Uterus (tissue), 4 donors: ENCODE results near the gene FOS. TPM values are rescaled to one million over a fixed set of nuclear protein-coding genes. Genes with fewer than 3 reads are reported as not detected.

Source experiments
- DNase-seq, 2 donors: peaks; one replicate each; pipeline ENCODE4 v3.0.0-alpha.2; 2019 to 2020
- H3K27ac ChIP-seq, 2 donors: fragments of 200-600 bp; sonication (generic); 1 replicate in 1 of 2; 2 replicates in 1 of 2; pipeline ENCODE4 v1.5.1; 2016 to 2018
- H3K27me3 ChIP-seq, 2 donors: fragments of 200-600 bp; sonication (generic); one replicate each; pipeline ENCODE4 v1.5.1; 2018 to 2019; ENCODE audit warnings: control low read depth in 1 of 2
- H3K36me3 ChIP-seq, 2 donors: fragments of 200-600 bp; sonication (generic); one replicate each; pipeline ENCODE4 v1.5.1; 2019; ENCODE audit warnings: control low read depth in 1 of 2
- H3K4me1 ChIP-seq, 2 donors: fragments of 200-600 bp; sonication (generic); one replicate each; pipeline ENCODE4 v1.5.1; 2018 to 2019; ENCODE audit warnings: control low read depth in 1 of 2
- H3K4me3 ChIP-seq, 2 donors: fragments of 200-600 bp; sonication (generic); 1 replicate in 1 of 2; 2 replicates in 1 of 2; pipeline ENCODE4 v1.5.1; 2018 to 2019; ENCODE audit warnings: mild to moderate bottlenecking in 1 of 2
- H3K9me3 ChIP-seq, 2 donors: fragments of 200-600 bp; sonication (generic); one replicate each; pipeline ENCODE4 v1.5.1; 2019; ENCODE audit warnings: control low read depth in 1 of 2
- POLR2A ChIP-seq, 2 donors: fragments of 450-650 bp; IDR thresholded peaks; one replicate each; pipeline ENCODE4 v1.6.1; 2016; ENCODE audit warnings: antibody characterized with exemption in 2 of 2, mild to moderate bottlenecking in 1 of 2, moderate library complexity in 1 of 2
- intact Hi-C: fragments of 100-400 bp; cut with DNase I; formaldehyde crosslinking; loops from one replicate; pipeline ENCODE4 v1.15.1; 2023; ENCODE audit warnings: low total_unique reads
- total RNA-seq, 4 donors: library from RNA; depleted of rRNA in 3 of 4; stranded (reverse); fragments of >200 nt in 3 of 4; gene quantifications; one replicate each; pipeline versions ENCODE4 v1.1.0 to v1.2.4, GENCODE V29; 2014 to 2023
- TF ChIP-seq, protein P1 (sequence below), 4 experiments: fragments of 200-600 bp in 2 of 4; fragments of 450-650 bp in 2 of 4; sonication (generic) in 2 of 4; IDR thresholded peaks; one replicate each; pipeline ENCODE4 v1.5.1; 2016 to 2019; ENCODE audit warnings: antibody characterized with exemption in 4 of 4, mild to moderate bottlenecking in 2 of 4, moderate library complexity in 1 of 4
- donor health status: DM: yes; HTN: yes; CAD: no.

The FOS gene
- total RNA-seq, 4 donors from 2014 or later = 29.2 to 1,111 (median 137) TPM

DNA sequence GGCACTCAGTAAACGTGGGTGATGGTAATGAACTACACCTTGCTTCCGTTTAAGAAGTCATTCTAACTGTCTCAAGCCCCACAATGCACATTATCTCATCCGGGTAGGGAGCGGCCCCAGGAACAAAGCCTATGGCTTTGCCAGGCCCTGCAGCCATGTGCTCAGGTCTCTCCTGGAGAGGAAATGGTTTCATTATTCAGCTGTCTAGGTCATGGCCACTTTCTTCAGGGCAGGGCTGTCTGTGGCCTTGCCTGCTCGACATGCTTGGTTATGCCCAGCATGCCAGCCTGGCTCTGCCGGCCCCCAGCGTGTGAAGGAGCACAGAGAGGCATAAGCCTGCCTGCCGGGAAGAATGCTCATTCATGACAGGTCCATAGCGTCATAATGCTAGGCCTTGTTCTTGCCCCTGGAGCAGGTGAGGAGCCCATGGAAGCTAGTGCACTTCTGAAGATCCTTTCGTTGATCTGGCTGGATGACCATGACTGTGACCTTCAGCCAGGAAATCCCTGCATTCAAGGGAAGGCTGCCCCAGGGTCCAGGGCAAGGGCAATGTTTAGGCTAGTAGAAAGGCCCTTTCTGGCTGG lies 26.3 kb upstream of the FOS start:
- Histone ChIP-seq H3K4me3 (no peak overlapping the region), H3K27ac (no peak overlapping the region), H3K4me1 (no peaks in the 10 kb centered on the region), H3K27me3 (no peaks in the 10 kb centered on the region), H3K9me3 (no peaks in the 10 kb centered on the region), H3K36me3 (no peaks in the 10 kb centered on the region)
- intact Hi-C loops = no loop called here
- no peak for DNase-seq
- TF ChIP-seq POLR2A (IDR thresholded peaks at IDR 0.05) = no peak
- TF ChIP-seq, protein P1, sequence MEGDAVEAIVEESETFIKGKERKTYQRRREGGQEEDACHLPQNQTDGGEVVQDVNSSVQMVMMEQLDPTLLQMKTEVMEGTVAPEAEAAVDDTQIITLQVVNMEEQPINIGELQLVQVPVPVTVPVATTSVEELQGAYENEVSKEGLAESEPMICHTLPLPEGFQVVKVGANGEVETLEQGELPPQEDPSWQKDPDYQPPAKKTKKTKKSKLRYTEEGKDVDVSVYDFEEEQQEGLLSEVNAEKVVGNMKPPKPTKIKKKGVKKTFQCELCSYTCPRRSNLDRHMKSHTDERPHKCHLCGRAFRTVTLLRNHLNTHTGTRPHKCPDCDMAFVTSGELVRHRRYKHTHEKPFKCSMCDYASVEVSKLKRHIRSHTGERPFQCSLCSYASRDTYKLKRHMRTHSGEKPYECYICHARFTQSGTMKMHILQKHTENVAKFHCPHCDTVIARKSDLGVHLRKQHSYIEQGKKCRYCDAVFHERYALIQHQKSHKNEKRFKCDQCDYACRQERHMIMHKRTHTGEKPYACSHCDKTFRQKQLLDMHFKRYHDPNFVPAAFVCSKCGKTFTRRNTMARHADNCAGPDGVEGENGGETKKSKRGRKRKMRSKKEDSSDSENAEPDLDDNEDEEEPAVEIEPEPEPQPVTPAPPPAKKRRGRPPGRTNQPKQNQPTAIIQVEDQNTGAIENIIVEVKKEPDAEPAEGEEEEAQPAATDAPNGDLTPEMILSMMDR (IDR thresholded peaks at IDR 0.05) = no peak

DNA sequence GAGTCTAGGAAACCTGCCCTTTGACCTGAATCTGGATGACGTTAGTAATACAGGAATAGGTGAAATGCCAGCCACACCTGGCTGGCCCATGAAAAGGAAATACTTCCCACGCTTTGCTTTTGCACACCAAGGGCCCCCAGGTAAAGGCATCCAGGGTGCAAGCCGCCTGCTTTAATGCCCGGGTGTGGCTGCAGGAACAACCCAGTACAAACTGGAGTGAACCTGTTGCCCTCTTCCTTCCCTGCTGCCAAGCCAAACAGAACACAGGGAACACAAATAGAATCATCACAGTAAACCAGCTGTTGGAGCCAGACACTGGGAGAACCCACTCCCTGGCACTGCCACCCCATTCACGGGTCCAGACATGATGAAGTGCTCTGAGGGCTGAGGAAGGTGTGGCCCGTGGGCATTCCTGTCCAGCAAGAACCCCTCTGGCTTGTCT lies 24.2 kb upstream of the FOS start:
- H3K27ac ChIP-seq = no peak overlapping the region
- H3K4me3 ChIP-seq = no peak overlapping the region
- no peak for TF ChIP-seq POLR2A (IDR thresholded peaks at IDR 0.05)
- TF ChIP-seq, protein P1 (IDR thresholded peaks at IDR 0.05) = no peak
- no peak for DNase-seq
- H3K4me1 ChIP-seq = no peaks in the 10 kb centered on the region
- intact Hi-C loops = no loop called here
- H3K9me3 ChIP-seq = no peaks in the 10 kb centered on the region
- H3K36me3 ChIP-seq = no peaks in the 10 kb centered on the region
- no peaks in the 10 kb centered on the region for H3K27me3 ChIP-seq

DNA sequence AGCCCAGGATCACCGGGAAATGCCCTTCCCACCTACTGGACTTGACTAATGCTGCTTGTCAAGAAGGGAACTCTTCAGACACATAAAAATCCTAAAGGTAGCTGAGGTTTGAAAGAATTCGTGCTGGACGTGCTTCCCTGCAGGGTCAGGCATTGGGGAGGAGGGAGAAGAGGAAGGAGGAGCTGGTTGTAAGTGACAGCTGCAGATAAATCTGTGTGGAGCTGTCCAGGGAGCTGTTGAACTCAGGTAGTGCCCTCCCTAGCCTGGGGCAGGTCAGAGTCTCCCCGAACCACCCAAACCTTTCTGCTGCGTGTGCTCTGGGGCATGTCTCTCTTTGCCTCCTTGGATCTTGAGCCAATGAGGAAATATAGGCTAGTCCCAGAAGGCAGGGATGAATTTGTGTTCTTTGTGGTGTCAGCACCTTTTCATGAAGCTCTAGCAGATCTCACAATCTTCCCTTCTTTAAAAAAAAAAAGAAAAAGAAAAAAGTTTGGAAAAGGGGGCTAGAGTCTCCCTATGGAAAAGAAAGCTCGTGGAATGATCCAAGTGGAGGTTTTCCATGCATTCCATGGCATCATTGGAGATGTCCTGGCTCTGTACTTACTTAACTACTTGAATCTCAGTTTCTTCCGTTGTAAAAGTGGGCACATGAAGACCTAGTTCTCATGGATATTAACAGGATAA lies 23.6 kb upstream of the FOS start:
- no peak for DNase-seq
- Histone ChIP-seq H3K27me3 (no peaks in the 10 kb centered on the region), H3K4me3 (no peak overlapping the region), H3K36me3 (no peaks in the 10 kb centered on the region), H3K4me1 (no peaks in the 10 kb centered on the region), H3K9me3 (no peaks in the 10 kb centered on the region), H3K27ac (no peak overlapping the region)
- intact Hi-C loops = no loop called here
- TF ChIP-seq POLR2A (IDR thresholded peaks at IDR 0.05) = no peak
- TF ChIP-seq, protein P1 (IDR thresholded peaks at IDR 0.05) = no peak

DNA sequence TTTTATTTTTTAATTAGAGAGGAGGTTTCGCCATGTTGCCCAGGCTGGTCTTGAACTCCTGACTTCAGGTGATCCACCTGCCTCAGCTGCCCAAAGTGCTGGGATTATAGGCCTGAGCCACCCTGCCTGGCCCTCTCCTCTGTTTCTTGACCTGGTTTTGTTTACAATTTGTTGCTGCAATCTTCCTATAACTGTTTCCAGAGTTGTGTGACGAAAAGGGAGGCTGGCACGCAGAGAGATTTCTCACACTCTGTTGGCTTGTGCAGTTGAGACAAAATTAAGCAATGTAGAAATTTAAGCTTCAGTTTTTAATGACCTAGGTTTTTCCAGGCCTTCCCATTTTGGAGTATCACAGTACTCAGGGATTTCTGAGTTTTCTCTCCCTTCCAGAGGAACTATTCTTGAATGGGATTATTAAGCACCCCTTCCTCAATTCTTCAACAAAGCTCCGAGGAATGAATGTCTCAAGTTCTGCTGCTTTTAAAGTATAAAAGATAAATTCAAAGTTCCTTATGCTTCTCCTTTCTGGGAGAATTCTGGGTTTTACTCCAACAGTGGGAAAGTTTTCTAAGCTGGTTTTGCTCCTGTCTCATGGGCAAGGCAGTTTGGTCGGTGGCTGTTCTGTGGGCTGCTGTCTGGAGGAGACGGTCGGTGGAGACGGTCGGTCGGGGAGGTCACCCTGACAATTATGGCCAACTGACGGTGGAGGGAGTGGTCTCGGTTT lies 20.4 kb upstream of the FOS start:
- Histone ChIP-seq H3K36me3 (no peaks in the 10 kb centered on the region), H3K9me3 (no peaks in the 10 kb centered on the region), H3K4me3 (peak overlapping the region; percentile 29 to 36), H3K27me3 (no peaks in the 10 kb centered on the region), H3K4me1 (no peaks in the 10 kb centered on the region), H3K27ac (peak overlapping the region; percentile 95 to 96)
- TF ChIP-seq, protein P1 (IDR thresholded peaks at IDR 0.05) = no peak
- no peak for TF ChIP-seq POLR2A (IDR thresholded peaks at IDR 0.05)
- DNase-seq = peak; percentile 78 to 81
- intact Hi-C loops = loop anchor here (2.0 kb wide), 1 partner anchor 21 kb away; the partner anchor contains the start of gene FOS
